A673 (cell line): ENCODE data around the gene ORAI3.

Experiments
- EZH2 ChIP-seq: fragments of 200-600 bp; sonication (generic); IDR thresholded peaks from 2 replicates; pipeline ENCODE4 v1.6.1; 2017; ENCODE audit warnings: borderline replicate concordance, low read depth, mild to moderate bottlenecking, mixed read lengths, antibody characterized with exemption, low read length; ENCODE audit not compliant: poor library complexity, severe bottlenecking
- TF ChIP-seq, protein P1 (sequence below): fragments of 300-800, 200-600 bp; sonication (generic); conservative IDR thresholded peaks from 2 replicates; pipeline ENCODE4 v1.5.1; 2017; ENCODE audit warnings: low read depth, mild to moderate bottlenecking, antibody characterized with exemption, low read length, moderate library complexity, mixed read lengths

DNA sequence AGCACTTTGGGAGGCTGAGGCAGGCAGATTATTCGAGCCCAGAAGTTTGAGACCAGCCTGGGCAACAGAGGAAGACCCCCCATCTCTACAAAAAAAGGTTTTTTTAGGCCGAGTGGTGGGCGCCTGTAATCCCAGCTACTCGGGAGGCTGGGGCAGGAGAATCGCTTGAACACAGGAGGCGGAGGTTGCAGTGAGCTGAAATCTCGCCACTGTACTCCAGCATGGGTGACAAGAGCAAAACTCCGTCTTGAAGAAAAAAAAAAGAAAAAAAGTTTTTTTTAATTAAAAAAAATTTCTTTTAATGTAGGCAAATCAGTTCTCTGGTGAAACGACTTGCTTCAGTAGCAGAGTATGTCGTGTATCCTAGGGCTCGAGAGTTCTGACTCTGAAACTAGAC lies 47.1 kb downstream of the ORAI3 start:
- TF ChIP-seq, protein P1, sequence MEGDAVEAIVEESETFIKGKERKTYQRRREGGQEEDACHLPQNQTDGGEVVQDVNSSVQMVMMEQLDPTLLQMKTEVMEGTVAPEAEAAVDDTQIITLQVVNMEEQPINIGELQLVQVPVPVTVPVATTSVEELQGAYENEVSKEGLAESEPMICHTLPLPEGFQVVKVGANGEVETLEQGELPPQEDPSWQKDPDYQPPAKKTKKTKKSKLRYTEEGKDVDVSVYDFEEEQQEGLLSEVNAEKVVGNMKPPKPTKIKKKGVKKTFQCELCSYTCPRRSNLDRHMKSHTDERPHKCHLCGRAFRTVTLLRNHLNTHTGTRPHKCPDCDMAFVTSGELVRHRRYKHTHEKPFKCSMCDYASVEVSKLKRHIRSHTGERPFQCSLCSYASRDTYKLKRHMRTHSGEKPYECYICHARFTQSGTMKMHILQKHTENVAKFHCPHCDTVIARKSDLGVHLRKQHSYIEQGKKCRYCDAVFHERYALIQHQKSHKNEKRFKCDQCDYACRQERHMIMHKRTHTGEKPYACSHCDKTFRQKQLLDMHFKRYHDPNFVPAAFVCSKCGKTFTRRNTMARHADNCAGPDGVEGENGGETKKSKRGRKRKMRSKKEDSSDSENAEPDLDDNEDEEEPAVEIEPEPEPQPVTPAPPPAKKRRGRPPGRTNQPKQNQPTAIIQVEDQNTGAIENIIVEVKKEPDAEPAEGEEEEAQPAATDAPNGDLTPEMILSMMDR, result no peak
- no peak for TF ChIP-seq EZH2
